ENCODE results near the gene SORBS1. TPM values are rescaled to one million over a fixed set of nuclear protein-coding genes. Genes with fewer than 3 reads are reported as not detected.

Gene SORBS1
- total RNA-seq, 1 experiment from 2014 or later = 5.4 TPM

- DNase-seq (ENCODE audit: low read depth) = no peak
Measured at GRCh38 chr10:95539560-95540284, 21.4 kb downstream of the SORBS1 start.

- DNase-seq (ENCODE audit: low read depth) = no peak
Measured at GRCh38 chr10:95538412-95538811, 22.8 kb downstream of the SORBS1 start.

- DNase-seq (ENCODE audit: low read depth) = peak; percentile 22
Measured at GRCh38 chr10:95537542-95537927, 23.6 kb downstream of the SORBS1 start.

GRCh38 chr10:95536894-95537541 is 24.2 kb downstream of the SORBS1 start:
- DNase-seq (ENCODE audit: low read depth) = no peak

GRCh38 chr10:95536017-95536416 is 25.2 kb downstream of the SORBS1 start:
- no peak for DNase-seq (ENCODE audit: low read depth)

GRCh38 chr10:95535526-95535925 is 25.6 kb downstream of the SORBS1 start:
- DNase-seq (ENCODE audit: low read depth) = no peak

- no peak for DNase-seq (ENCODE audit: low read depth)
Measured at GRCh38 chr10:95533590-95533989, 27.6 kb downstream of the SORBS1 start.

GRCh38 chr10:95532536-95532935 is 28.6 kb downstream of the SORBS1 start:
- DNase-seq (ENCODE audit: low read depth) = no peak

- no peak for DNase-seq (ENCODE audit: low read depth)
Measured at GRCh38 chr10:95531994-95532399, 29.2 kb downstream of the SORBS1 start.

- no peak for DNase-seq (ENCODE audit: low read depth)
Measured at GRCh38 chr10:95531058-95531809, 29.9 kb downstream of the SORBS1 start.

- no peak for DNase-seq (ENCODE audit: low read depth)
Measured at GRCh38 chr10:95530561-95530960, 30.6 kb downstream of the SORBS1 start.

GRCh38 chr10:95530029-95530428 is 31.1 kb downstream of the SORBS1 start:
- no peak for DNase-seq (ENCODE audit: low read depth)

- no peak for DNase-seq (ENCODE audit: low read depth)
Measured at GRCh38 chr10:95526044-95526443, 35.1 kb downstream of the SORBS1 start.

- DNase-seq (ENCODE audit: low read depth) = no peak
Measured at GRCh38 chr10:95525033-95525418, 36.1 kb downstream of the SORBS1 start.

- DNase-seq (ENCODE audit: low read depth) = no peak
Measured at GRCh38 chr10:95524358-95525032, 36.7 kb downstream of the SORBS1 start.

GRCh38 chr10:95522117-95522516 is 39.1 kb downstream of the SORBS1 start:
- DNase-seq (ENCODE audit: low read depth) = no peak

- DNase-seq (ENCODE audit: low read depth) = no peak
Measured at GRCh38 chr10:95520617-95521016, 40.6 kb downstream of the SORBS1 start.

- DNase-seq (ENCODE audit: low read depth) = no peak
Measured at GRCh38 chr10:95518455-95519452, 42.4 kb downstream of the SORBS1 start.

GRCh38 chr10:95517536-95518454 is 43.4 kb downstream of the SORBS1 start:
- DNase-seq (ENCODE audit: low read depth) = peak; percentile 78

All from Daoy (cell line).